HFF-Myc (cell line): ENCODE results near the gene SECISBP2.

ENCODE experiments used
- DNase-seq: peaks from one replicate; pipeline ENCODE4 v3.0.0-alpha.2; 2011; ENCODE audit warnings: low read depth; ENCODE audit errors: extremely low read depth
- H3K4me3 ChIP-seq: replicated peaks from 2 replicates; pipeline ENCODE4 v1.5.1; 2011; ENCODE audit warnings: low read depth, mild to moderate bottlenecking, control low read depth, low read length
- CTCF ChIP-seq: IDR thresholded peaks from 2 replicates; pipeline ENCODE4 v1.5.1; 2012; ENCODE audit warnings: mild to moderate bottlenecking, low read depth, low read length, control low read depth; ENCODE audit errors: missing control alignments

Gene SECISBP2

GRCh38 chr9:89379508-89380115 lies 61.3 kb downstream of the SECISBP2 start:
- no peak overlapping the region for H3K4me3 ChIP-seq
- no peak for DNase-seq
- TF ChIP-seq CTCF = no peak

- H3K4me3 ChIP-seq = no peak overlapping the region
- no peak for DNase-seq
- no peak for TF ChIP-seq CTCF
These were observed 62.4 kb downstream of the SECISBP2 start for GRCh38 chr9:89380437-89381307.

- H3K4me3 ChIP-seq = no peak overlapping the region
- no peak for DNase-seq
- no peak for TF ChIP-seq CTCF
These were observed 63.0 kb downstream of the SECISBP2 start for GRCh38 chr9:89381308-89381609.

GRCh38 chr9:89382026-89382986 lies 64.0 kb downstream of the SECISBP2 start:
- H3K4me3 ChIP-seq = no peak overlapping the region
- DNase-seq = no peak
- TF ChIP-seq CTCF = no peak

GRCh38 chr9:89383030-89383720 lies 64.9 kb downstream of the SECISBP2 start:
- H3K4me3 ChIP-seq = no peak overlapping the region
- no peak for TF ChIP-seq CTCF
- no peak for DNase-seq

- DNase-seq = no peak
- no peak for TF ChIP-seq CTCF
- no peak overlapping the region for H3K4me3 ChIP-seq
These were observed 65.5 kb downstream of the SECISBP2 start for GRCh38 chr9:89383721-89384300.
